Measurements from ENCODE around the gene IGLL1.
"Not testable (repeated sequence)": the region's sequence is repeated elsewhere in the genome, so short reads cannot be mapped to it uniquely, and the experiment has no call there.

IGLL1 gene

DNA sequence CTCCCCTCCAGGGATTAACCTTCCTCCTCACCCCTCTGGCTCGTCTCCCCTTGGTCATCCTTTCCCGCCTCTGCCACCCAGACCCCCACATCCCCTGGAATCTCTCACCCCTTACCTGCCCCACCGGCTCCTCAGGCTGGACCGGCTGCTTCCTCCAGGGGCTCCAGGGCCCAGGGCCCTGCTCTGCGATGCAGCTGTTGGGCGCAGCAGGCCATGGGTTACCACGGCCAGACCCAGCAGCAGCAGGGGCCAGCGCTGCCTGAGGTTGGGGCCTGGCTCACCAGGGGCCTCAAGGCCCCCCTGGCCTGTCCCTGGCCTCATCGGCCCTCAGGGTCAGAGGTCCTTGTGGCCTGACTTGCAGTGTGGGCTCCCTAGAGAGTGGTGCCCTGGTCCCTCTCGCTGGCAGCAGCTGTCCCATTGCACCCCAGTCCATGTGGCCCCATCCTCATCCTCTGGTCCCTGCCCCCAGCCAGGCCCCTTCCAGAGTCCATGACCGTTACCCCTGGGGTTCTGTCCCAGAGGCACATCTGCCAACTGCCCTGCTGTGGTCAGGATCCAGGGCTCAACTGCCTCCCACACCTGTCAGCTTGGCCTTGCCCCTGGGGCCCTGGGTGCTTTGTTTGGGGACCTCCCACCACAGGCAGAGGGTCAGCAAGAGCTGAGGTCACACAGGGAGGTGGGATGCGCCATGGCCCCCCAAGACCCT, at the start of gene IGLL1:
TSS of gene IGLL1 (minus strand) at position 421 of the 706 bp plus-strand sequence. CDS start at position 321, 100 bp downstream.
- DNase-seq (ENCODE audit: low spot score): no peak

- DNase-seq (ENCODE audit: low spot score): not testable (repeated sequence)
These were observed 48.1 kb upstream of the IGLL1 start for GRCh38 chr22:23628056-23628743.

GRCh38 chr22:23627401-23628055, 47.4 kb upstream of the IGLL1 start:
- not testable (repeated sequence) for DNase-seq (ENCODE audit: low spot score)

DNA sequence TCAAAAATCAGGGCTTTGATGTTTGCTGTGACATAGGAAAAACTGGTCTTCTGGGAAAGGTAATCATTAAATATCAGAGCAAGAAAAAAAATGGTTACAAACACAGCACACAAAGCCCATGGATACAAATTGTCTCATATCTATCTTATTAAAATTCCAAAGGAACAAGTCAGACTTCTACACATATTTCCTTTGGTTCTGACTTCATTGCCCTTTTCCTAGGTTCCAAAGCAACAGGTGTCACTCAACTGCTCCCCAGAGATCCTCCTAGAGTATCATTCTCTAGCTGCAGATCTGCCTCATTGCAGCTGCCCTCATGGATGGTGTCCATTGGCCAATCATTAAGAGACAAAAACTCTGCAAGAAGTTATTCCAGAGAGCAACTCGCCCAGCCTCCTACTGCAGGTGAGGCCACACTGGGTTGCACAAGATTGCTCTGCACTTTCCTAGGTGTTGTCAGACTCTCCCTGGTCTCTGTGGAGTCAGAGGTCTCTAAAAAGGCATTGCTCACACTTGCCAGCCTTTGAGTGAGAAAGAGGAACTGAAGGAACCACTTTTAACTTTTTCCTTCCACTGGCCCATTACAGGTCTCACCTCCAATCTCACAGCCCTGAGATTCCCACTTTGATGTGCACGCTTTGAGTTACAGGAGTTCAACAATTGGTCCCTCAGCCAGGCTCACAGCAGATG, 46.3 kb upstream of the IGLL1 start:
- DNase-seq (ENCODE audit: low spot score): no peak

- no peak for DNase-seq (ENCODE audit: low spot score)
These were observed 42.5 kb upstream of the IGLL1 start for GRCh38 chr22:23622634-23623033.

- not testable (repeated sequence) for DNase-seq (ENCODE audit: low spot score)
These were observed 41.8 kb upstream of the IGLL1 start for GRCh38 chr22:23621916-23622315.

DNA sequence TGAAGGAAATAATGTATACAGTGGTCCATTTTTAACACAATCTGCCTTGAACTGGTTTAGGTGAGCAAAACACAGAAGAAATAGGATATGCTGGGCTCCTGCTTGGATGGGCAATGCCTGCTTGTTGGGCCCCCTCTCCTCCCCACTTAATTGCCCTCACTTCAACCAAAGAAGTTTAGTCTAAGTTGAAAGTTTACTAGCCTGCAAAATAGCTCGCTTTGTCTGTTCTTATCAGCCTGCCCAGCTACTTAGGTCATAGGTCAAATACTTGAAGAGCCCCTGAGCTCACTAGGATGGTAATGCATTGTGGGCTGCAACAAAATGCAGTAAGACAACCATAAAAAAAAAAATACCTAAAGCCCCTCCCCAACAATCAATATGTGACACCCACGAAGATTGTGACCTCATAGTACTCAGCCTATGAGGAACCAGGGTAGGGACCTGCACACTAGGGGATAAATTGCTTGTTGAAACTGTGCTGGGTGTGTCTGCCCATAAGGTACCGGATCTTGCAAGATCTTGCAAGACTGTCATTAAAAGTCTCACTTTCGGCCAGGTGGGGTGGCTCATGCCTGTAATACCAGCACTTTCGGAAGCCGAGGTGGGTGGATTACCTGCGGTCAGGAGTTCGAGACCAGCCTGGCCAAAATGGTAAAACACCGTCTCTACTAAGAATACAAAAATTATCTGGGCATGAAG, 41.1 kb upstream of the IGLL1 start:
- no peak for DNase-seq (ENCODE audit: low spot score)

- no peak for DNase-seq (ENCODE audit: low spot score)
These were observed 33.3 kb upstream of the IGLL1 start for GRCh38 chr22:23613193-23613972.

DNA sequence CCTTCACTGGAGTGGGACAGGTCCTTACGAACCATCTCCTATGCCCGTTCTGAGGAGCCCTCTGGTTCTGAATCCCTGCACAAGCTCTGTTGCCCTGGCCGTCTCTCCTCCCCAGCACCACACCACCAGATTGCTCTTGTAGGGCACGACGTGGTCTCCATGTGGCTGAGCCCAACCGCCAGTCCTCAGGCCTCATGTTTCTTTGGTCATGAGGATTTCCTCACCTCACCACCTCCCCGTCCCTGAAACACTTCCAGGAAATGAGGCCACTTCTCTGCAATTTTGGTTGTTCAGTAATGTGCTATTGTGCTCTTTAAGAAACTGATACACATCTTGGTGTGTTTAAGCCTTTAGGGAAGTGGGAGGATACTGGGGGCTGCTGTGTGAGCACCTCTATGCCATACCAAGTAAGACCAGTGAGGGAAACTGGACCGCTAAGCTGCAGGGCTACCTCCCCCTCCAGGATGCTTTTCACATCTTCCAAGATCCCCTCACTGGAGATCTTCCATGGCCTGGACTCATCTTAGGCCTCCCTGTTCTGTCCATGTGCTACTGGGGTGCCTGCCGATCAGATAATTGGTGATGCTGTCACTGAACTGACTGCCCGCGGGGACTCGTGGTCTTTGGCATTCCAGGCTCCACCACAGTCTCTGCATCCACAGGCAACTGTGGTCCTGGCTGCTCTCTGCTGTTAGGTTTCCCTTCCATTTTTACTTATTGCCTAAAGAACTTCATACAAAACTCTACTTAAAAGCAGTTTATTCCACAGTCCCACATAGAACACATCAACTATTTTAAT, 30.1 kb upstream of the IGLL1 start:
- DNase-seq (ENCODE audit: low spot score): no peak

GRCh38 chr22:23608583-23608982, 28.5 kb upstream of the IGLL1 start:
- DNase-seq (ENCODE audit: low spot score): peak; percentile 83

- no peak for DNase-seq (ENCODE audit: low spot score)
These were observed 26.4 kb upstream of the IGLL1 start for GRCh38 chr22:23606204-23607131.

DNA sequence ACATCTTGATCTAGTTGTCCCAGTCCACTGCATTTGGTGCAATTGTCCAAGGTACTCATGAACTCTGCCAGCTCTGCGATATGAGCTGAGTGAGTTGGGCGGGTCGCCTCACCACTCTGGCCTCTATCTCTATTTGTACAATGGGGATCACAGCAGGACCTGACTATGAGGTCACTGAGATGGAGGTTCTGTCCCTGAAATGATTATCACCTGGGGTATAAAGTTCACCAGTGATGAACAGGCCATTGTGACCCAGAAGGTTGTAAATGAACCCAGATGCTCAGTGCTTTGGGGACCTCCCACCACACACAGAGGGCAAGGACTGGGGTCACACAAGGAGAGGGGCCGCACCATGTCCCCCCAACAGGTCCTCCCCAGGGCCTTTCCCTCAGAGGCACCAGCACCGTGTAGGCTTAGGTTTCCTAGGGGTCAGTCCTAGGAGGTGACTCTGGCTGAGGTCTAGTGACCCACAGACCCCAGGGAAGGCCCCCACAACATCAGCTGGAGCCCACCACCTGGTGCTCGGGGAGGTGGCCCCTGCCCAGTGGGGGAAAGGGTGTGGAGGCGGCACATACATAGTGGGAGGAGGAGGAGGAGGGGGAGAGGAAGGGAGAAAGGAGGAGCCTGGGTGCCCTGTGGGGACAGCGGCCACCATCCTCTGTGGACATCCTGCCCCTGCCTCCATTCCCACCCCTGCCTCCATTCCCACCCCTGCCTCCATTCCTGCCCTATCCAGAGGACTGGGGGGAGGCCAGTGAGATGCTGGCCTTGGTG, 25.0 kb upstream of the IGLL1 start:
- DNase-seq (ENCODE audit: low spot score): no peak

DNA sequence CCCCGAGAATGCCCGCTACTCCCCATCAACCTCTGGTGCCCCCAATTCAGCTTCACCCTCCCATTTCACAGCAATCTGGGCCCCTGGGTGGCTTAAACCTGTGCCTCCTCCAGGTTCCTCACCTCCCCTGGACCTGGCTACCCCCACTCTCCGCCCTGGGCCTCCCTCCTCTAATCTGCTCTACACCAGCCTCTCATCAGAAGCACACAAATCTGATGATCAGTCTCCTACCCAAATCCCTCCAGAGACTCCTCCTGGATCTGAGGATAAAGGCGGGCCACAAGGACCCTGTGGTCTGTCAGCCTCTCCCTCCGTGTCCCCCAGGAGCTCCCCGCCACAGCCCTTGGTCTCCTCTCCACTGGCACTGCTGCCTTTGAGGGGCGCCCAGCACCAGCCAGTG, 23.2 kb upstream of the IGLL1 start:
- no peak for DNase-seq (ENCODE audit: low spot score)

DNA sequence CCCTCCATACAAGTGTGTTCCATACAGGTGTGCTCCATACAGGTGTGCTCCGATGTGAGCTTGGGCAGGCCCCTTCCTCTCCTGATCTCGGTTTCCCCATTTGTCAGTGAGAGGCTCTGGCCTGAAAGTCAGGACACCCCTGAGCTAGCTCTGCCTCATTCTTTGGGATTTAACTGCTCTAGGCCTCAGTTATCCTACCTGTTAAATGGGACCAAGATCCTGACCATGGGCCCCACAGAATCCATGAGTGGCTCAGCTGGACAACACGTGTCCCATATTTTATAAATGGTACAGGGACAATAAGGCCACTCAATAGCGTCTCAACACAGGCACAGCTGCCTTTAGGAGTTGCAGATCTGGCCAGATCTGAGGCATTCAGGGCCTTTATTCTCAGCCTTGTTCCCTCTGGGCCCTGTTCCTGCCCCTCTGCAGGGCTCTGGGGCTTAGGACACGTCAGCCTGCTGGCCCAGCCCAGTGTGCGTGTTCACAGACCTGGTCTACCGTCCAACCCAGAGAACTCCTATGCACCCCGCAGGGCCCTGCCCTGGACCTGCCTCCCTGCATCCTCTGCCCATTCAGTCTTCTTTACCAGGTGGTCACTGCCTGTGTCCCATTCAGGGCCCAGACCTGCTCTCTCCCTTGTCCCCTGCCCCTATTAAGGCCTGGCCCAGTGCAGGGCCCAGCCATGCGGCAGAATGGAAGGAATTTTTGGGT, 18.9 kb upstream of the IGLL1 start:
- DNase-seq (ENCODE audit: low spot score): no peak

GRCh38 chr22:23597576-23598268, 17.6 kb upstream of the IGLL1 start:
- DNase-seq (ENCODE audit: low spot score): not testable (repeated sequence)

DNA sequence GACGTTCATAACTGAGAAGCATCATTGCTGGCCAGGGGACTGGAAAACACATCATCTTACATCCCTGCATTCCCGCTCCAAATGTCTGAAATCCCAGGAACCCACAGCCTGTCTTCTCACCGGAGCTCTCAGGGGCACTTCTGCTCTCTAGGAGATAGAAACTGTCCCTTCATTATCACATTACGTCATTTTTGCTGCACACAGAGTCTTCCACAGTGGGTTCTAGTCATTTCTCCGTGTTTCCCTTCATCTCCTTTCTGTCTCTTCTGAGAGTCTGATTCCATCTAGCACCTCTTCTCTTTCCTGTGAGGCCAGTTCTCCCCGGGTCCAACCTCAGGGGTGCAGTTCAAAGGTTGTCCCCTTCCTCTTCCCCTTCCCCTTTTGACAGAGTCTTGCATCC, 15.8 kb upstream of the IGLL1 start:
- DNase-seq (ENCODE audit: low spot score): not testable (repeated sequence)

- DNase-seq (ENCODE audit: low spot score): no peak
These were observed 11.8 kb upstream of the IGLL1 start for GRCh38 chr22:23591846-23592245.

All from iPS-NIHi11 (cell line).